GM21717 (cell line): ENCODE results near the gene FIBIN.
"Not testable (repeated sequence)": the region's sequence is repeated elsewhere in the genome, so short reads cannot be mapped to it uniquely, and the experiment has no call there.

Experiments used
- ATAC-seq: cut with Tn5 transposase; IDR thresholded peaks from one replicate; pipeline ENCODE4 v1.9.1; 2021; ENCODE audit warnings: mild to moderate bottlenecking, moderate library complexity; ENCODE audit not compliant: unreplicated experiment

FIBIN gene

GRCh38 chr11:26976389-26976788 is 17.5 kb upstream of the FIBIN start:
- ATAC-seq = no peak

GRCh38 chr11:26977209-26977608 is 16.7 kb upstream of the FIBIN start:
- ATAC-seq = not testable (repeated sequence)

GRCh38 chr11:26983645-26984044 is 10.3 kb upstream of the FIBIN start:
- no peak for ATAC-seq

GRCh38 chr11:26985470-26985869 is 8.4 kb upstream of the FIBIN start:
- no peak for ATAC-seq

- no peak for ATAC-seq
Measured at GRCh38 chr11:26985943-26986342, 8.0 kb upstream of the FIBIN start.

GRCh38 chr11:26987272-26987671 is 6.6 kb upstream of the FIBIN start:
- no peak for ATAC-seq

- ATAC-seq = no peak
Measured at GRCh38 chr11:26987731-26988130, 6.2 kb upstream of the FIBIN start.

GRCh38 chr11:26992031-26992541 is 1.8 kb upstream of the FIBIN start:
- ATAC-seq = no peak

- ATAC-seq = no peak
Measured at GRCh38 chr11:26994631-26995095, 751 bp downstream of the FIBIN start.

- ATAC-seq = no peak
Measured at GRCh38 chr11:26995701-26996460, 2.0 kb downstream of the FIBIN start.

GRCh38 chr11:26997378-26997777 is 3.5 kb downstream of the FIBIN start:
- ATAC-seq = no peak

GRCh38 chr11:27001136-27001730 is 7.3 kb downstream of the FIBIN start:
- ATAC-seq = not testable (repeated sequence)

- ATAC-seq = no peak
Measured at GRCh38 chr11:27002431-27002830, 8.5 kb downstream of the FIBIN start.

GRCh38 chr11:27002838-27003237 is 8.9 kb downstream of the FIBIN start:
- no peak for ATAC-seq

GRCh38 chr11:27004103-27004502 is 10.2 kb downstream of the FIBIN start:
- no peak for ATAC-seq

- no peak for ATAC-seq
Measured at GRCh38 chr11:27008811-27009535, 15.1 kb downstream of the FIBIN start.

GRCh38 chr11:27011560-27012233 is 17.8 kb downstream of the FIBIN start:
- ATAC-seq = no peak

GRCh38 chr11:27012234-27012921 is 18.5 kb downstream of the FIBIN start:
- no peak for ATAC-seq

GRCh38 chr11:27013781-27014361 is 20.0 kb downstream of the FIBIN start:
- no peak for ATAC-seq

GRCh38 chr11:27018902-27019529 is 25.1 kb downstream of the FIBIN start:
- no peak for ATAC-seq
